Amniotic stem cell (primary cell): ENCODE measurements around the gene VWA3A.
"Not testable (repeated sequence)": the region's sequence is repeated elsewhere in the genome, so short reads cannot be mapped to it uniquely, and the experiment has no call there.

Source experiments
- DNase-seq: peaks from one replicate; lab custom pipeline; 2025; lab: John Stamatoyannopoulos, UW

Gene VWA3A

DNA sequence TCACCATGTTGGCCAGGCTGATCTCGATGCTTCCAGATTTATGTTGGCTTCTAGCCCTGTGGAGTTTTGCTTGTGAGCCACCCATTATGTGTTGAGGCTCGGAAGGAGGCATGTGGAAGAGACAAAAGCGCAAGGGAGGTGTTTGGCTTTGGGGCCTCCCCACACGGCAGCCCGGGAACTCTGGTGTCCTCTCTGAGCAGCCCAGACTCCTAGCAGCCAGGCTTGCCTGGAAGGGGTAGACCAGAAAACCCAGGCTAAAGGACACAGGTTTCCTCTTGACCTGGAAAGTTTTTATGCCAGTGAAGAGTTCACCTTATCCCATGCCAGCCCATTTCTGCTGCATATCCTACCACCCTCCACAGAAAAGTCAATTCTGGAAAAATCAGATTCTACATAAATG lies 91.0 kb downstream of the VWA3A start:
- no peak for DNase-seq

DNA sequence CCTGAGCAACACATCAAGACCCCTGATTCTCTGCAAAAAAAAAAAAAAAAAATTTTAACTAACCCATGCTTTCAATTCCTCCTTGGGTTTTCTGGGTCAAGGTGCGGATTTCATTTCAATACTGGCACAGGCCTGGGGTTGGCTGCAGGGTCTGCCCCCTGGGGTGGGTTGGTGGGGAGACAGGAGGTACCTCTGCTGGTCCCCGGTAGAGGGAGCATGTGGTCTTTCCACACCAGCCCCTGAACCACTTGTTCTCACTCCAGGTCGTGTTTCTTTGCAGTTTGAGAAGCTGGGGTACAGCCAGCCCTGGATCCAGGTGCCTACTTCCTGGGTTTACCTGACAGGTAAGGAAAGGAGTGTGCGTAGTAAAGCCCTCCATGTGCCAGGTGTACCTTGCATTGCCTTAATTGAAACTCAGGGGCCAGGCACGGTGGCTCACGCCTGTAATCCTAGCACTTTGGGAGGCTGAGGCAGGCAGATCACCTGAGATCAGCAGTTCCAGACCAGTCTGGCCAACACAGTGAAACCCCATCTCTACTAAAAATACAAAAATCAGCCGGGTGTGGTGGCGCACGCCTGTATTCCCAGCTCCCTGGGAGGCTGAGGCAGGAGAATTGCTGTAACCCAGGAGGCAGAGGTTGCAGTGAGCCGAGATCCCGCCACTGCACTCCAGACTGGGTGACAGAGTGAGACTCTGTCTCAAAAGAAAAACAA lies 91.7 kb downstream of the VWA3A start:
- DNase-seq = no peak

DNA sequence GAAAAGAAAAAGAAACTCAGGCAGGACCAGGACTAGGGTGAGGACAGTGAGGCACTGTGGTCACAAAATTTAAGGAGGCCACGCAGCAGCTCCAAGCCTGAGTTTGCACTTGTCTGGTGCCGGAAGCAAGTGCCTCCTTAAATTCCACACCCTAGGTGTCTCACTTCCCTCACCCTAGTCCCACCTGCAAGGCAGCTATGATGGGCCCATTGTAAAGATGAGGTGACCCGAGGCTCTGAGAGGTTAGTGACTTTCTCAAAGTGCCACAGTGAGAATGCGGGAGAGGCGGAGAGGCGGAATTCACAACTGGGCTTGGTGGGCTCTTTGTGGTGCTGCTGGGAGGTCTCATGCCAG lies 92.3 kb downstream of the VWA3A start:
- DNase-seq = no peak

DNA sequence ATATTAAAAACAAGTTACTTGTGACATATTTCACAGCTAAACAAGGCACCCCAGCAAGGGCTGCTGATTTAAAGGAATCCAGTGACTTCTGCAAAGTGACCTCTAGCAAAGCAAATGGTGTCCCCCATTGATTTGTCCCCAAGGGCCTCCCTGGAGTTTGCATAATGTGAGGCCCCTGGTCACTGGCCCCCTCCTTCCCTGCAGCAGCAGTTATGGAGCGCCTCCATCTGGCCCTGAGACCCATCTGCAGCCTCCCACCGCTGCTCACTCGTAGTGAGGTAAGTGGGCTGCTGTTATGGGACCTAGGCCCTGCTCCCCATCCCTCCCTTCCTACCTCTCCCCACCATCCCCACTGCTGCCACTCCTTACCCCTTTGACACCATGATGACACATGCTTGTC lies 94.2 kb downstream of the VWA3A start:
- no peak for DNase-seq

DNA sequence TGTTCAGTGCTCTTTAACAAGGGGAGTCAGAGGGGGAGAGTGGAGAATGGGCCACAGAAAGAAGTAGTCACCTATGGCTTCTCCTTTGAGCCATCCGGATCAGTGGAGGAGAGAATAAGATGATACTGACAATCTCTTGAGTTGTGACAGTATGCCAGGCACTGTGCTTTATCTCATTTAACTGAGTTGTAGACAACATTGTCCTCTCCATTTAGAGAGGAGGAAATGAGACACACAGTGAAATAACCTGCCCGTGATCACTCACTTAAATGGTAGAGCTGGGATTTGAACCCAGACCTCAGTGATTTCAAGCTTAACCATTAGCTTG lies 95.9 kb downstream of the VWA3A start:
- no peak for DNase-seq

GRCh38 chr16:22188595-22189442 lies 96.5 kb downstream of the VWA3A start:
- peak; percentile 78 for DNase-seq

DNA sequence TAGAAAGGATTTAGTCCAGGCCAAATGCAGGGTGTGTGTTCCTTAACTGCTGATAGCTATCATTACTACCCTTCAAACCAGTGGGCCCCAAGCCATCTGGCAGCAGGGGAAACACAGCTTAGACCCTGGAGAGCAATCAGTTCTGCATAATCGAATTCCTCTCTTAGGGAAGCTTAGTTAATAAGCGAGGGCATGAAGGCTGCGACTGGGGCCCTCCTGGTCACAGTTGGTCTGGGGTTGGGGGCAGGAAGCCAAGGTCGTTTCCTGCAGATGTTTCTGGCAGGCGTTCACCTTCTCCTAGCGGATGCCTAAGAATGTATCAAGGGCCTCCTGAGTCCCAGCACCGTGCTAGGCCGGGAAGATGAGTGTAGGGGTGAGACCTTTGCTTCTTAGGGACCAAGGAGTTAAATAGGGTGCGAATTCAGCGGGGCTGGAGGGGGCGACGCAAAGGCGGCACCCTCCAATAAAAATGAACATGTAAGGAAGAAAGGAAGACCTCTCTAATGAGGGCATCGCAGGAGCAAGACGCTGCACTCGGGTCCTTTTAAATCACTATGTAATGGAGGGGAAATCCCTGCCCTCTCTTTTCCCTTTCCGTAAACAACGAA lies 97.2 kb downstream of the VWA3A start:
- no peak for DNase-seq

DNA sequence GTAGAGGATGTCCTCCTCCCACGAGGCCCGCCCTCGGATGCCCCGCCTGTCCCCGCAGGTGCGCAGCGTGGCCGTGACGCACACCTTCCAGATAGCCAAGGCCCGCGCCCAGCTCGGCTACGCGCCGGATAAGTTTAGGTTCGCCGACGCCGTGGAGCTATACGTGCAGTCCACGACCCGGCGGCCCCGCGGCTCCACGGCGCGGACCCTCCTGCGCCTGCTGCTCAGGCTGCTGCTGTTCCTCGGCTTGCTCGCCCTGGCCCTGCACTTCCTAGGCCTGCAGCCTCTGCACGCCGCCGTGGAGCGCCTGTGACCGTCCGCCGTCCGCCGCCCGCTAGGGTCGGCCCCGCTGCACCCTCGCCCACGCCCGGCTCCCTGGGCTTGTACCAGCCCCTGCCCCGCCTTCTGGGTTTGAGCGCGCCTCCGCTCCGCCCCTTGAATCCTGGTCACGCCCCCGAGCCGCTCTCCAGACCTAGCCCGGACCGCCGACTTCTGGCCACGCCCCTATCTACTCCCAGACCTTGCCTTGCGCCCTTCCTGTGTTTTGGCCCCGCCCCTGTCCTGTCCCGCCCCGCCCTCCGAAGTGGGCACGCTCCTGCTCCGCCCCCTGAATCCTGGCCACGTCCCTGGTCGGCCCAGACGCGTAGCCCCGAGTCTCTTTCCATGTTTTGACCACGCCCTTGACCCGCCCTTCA lies 97.9 kb downstream of the VWA3A start:
- peak; percentile 100 for DNase-seq

GRCh38 chr16:22190776-22191531 lies 98.6 kb downstream of the VWA3A start:
- DNase-seq = peak; percentile 100

DNA sequence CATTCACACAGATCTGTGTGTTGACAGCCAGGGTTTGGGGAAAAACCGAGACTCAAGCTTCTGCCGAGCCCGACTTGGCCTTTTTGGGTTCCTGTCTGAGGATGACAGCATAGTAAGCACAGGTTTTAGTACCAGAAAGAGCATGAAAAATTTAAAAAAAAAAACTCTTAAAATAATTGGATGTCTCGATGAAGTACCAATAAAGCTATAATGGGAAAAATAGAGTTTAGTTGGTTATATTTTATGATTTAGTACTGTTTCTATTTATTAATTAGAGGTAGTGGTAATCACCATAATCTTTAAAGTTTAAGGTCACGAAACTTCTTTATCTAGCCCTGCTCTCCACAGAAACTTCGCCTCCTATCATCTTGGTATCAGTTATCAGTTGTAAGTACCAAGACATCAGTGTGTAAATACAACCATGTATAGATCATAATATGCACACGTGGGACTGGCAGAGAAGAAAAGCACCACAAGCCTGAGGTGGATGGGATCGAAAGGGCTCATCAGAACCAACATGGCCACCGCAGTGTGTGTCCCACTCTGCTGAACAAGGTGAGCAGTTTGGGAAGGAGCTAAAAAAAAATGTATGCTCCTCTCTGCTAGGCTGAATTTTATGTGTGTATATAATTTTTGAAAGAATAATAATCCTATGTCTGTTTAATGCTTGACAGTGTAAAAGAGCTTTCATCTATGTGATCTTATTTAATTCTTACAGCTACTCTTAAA lies 99.4 kb downstream of the VWA3A start:
- DNase-seq = no peak

DNA sequence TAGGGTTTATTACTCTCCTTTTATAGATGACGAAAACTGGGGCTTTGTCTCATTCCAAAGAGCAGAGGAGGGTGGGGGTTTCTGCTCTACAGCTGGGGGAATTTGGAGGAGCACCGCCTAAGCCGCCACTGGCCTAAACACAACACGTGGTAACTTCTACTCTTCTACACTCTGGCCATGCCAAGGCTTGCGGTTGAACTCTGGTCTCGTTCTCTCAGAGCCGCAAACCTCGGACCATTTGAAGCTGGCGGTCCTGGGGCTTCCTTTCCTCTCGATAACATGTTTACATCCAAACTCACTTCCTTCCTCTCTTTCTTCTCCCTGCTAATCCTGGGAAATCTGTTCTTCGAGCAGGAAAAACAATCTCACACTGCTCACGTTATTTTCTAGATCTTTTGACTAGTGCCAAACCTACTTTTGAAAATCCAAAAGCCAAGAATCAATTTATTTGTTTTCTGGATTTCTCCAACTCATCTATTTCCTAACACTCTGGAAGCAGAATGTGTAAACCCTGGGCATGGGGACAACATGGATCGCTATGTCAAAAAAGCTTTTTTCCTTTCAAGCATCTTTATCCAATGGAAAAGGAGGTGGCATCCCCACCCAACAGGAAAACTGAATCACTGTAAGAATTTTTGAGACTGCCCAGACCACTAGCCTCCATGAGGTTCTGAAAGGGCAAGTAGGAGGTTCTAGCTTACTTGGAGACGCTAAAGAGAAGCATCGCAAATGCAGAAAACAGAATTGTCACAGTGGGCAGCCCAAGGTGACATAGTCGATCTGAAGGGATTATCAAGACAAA lies 100.1 kb downstream of the VWA3A start:
- DNase-seq = peak; percentile 64

DNA sequence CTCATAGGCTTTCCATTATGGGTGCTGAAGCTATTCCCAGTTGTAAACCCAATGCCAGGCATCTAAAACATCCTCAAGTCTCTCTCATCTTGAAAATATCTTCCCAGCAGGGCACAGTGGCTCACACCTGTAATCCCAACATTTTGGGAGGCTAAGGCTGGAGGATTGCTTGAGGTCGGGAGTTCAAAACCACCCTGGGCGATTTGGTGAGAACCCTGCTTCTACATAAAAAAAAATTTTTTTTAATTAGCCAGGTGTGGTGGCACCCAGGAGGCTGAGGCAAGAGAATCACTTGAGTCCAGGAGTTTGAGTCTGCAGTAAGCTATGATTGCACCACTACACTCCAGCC lies 100.7 kb downstream of the VWA3A start:
- no peak for DNase-seq

GRCh38 chr16:22194707-22195444 lies 102.5 kb downstream of the VWA3A start:
- no peak for DNase-seq

DNA sequence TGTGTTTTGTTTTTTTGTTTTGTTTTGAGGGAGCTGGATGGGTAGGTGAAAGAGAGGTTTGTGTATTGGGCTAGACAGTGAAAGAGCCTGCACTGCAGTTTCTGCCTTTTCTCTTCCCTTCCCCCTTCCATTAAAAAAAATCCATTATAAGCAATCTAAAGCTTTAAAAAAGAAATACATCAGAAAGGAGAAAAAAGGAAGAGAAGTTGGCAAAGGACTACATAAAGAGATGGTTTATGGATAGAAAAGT lies 103.0 kb downstream of the VWA3A start:
- no peak for DNase-seq

GRCh38 chr16:22195695-22196558 lies 103.6 kb downstream of the VWA3A start:
- peak; percentile 80 for DNase-seq

GRCh38 chr16:22196559-22197168 lies 104.3 kb downstream of the VWA3A start:
- DNase-seq = not testable (repeated sequence)

DNA sequence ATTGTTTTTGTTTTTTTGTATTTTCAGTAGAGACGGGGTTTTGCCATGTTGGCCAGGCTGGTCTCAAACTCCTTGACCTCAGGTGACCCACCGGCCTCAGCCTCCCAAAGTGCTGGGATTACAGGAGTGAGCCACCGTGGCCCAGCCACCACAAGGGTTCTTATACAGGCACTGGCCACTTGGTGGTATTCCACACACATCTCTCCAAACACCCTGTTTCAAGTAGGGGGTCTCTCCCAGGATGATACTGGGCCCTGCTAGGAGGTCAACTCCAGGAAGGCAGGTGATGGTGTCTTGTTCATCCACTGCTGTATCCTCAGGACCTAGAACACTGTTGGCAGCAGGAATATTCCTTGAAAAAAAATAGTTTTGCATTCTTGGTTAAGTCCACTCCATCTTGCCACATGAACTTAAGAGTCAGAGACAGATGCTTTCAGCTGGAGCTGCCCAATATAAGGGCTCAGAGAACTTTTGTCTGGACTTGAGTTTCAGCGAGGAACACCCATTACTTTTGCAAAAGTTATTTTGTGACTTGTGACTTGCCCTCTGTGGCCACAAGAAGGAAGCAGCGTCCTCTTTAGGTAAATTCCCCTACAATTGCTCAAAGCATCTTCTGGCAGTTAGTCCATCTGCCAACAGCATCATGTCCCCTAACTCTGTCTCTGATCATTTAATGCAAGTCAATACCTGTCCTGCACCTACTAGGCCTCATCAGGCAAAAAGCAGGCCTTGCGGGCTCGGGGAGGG lies 106.4 kb downstream of the VWA3A start:
- DNase-seq = no peak

GRCh38 chr16:22202261-22202637 lies 109.9 kb downstream of the VWA3A start:
- DNase-seq = no peak
